Stimulated activated CD8-positive, alpha-beta memory T cell treated with anti-CD3 and anti-CD28 coated beads, Interleukin-12 subunit alpha, Interleukin-12 subunit beta, amount 100 ng/mL, for 24 hours (primary cell): ENCODE results near the gene OR4C3.
A peak's percentile ranks its signal among the peaks of the same experiment; 100 is the strongest.
"Not testable (repeated sequence)": the region's sequence is repeated elsewhere in the genome, so short reads cannot be mapped to it uniquely, and the experiment has no call there.

Experiments used
- DNase-seq: peaks from one replicate; pipeline ENCODE4 v3.0.0-alpha.2; 2020; ENCODE audit errors: extremely low read depth

Gene OR4C3

DNA sequence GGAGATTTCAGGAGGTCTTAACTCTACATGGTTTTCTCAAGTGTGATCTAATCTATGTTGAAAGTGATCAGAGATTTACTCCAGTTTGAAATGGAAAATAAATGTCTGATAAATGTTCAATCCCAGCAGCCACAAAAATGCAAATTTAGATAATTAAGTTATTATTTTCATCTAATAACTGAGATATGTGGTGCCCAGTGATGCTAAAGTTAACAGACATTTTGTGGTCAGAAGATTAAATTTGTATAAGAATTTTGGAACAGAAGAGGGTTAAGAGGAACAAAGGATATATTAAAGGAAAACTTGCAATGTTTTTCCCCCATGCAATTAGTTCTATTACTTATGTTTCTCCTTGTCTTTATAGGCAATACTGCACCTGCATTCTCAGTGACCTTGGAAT lies at the start of gene OR4C3:
TSS of gene OR4C3 (plus strand) at position 301 of the 400 bp plus-strand sequence. CDS start 102 bp downstream, outside the sequence.
- DNase-seq: not testable (repeated sequence)

DNA sequence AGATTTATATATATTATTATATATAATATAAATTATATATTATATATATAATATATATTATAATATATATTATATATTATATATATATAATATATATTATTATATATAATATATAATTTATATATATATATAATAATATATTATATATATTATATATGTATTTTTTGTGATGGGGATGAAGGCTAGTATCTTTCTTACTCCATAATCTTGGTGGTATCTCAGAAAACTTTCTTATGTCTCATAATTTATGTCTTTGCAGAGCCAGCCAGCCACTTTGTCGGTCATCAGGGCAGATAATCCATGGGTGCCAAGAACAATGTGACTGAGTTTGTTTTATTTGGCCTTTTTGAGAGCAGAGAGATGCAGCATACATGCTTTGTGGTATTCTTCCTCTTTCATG lies 18.8 kb upstream of the OR4C3 start, which contains the start of gene OR4S1:
TSS of gene OR4S1 (plus strand) at position 301 of the 400 bp plus-strand sequence. CDS start at position 301, 0 bp downstream.
- no peak for DNase-seq

DNA sequence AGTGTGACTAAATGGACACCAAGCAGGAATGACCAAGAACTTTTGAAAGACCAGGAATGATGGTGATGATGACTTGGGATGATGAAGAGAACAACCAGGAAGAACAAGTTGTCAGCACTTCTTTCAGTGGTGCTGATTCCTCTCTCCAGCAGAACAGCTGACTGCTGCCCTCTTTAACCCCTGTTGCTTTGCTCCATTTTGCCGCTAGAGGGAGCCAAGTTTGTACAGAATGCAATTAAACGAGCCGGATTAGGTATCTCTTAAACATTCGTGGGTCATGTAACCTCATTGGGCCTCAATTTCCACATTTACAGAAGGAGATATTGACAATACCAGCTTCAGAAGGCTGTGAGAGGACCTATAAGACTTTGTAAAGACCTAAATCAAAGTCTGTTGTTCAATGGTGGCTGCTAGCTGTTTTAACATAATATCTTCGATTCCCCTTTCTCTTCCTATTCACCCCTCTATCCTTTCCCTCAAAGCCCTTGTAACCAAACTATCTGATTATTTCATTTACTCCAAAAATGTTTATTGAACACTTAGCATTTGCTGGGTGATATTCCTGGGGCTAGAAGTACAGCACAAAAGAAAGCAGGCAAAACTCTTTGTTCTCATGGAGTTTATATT lies 16.8 kb upstream of the OR4C3 start:
- peak; percentile 28 for DNase-seq

DNA sequence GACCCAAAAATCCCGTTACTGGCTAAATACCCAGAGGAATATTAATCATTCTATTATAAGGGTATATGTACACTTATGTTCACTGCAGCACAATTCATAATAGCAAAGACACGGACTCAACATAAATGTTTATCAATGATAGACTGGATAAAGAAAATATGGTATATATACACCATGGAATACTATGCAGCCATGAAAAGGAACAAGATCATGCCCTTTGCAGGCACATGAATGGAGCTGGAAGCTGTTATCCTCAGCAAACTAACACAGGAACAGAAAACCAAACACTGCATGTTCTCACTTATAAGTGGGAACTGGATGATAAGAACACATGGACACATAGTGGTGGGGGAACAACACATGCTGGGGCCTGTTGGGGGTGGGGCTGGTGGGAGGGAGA lies 11.1 kb upstream of the OR4C3 start:
- DNase-seq: not testable (repeated sequence)

DNA sequence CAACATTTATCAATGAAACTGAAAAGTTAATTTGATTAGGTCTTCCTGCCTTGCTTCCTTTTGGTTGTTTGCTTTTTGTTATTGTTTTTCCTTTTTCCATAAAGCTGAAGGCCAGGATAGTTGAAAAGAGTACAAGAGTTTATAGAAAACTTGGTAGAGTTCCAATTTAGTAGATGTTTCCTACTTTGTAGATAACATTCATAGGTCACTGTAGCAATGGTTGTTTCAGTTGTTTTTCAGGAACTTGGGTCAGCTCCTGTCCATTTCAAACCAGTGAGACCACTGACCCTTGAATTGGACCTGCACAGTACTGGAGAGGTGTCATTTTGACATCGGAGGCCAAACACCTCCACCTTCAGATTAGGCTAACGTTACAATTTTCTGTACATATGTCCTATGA lies 4.9 kb upstream of the OR4C3 start:
- not testable (repeated sequence) for DNase-seq

DNA sequence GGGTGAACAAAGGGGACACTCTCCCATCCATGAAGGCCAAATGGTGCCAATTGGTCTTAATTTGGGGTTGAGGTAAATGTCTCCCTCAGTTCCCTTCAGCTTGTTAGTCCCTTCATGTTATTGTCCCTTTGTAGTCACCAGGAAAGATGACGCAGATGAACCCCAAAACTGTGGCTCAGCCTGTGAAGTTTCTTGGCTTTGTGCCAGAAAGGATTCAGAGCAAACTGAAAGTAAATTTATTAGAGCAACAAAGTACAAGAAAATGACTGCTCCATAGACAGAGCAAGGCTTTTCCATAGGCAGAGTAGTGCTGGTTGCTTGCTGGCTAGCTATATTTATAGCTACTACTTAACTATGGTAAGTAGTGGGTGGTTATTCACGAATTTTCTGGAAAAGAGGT lies 16.7 kb downstream of the OR4C3 start:
- DNase-seq: no peak

GRCh38 chr11:48342505-48342904 lies 17.8 kb downstream of the OR4C3 start:
- DNase-seq: not testable (repeated sequence)

GRCh38 chr11:48346286-48346685 lies 21.6 kb downstream of the OR4C3 start:
- not testable (repeated sequence) for DNase-seq

- DNase-seq: no peak
Observed at GRCh38 chr11:48354013-48354412, 29.3 kb downstream of the OR4C3 start.

GRCh38 chr11:48354677-48355076 lies 30.0 kb downstream of the OR4C3 start:
- no peak for DNase-seq

GRCh38 chr11:48361289-48361688 lies 36.6 kb downstream of the OR4C3 start:
- not testable (repeated sequence) for DNase-seq

DNA sequence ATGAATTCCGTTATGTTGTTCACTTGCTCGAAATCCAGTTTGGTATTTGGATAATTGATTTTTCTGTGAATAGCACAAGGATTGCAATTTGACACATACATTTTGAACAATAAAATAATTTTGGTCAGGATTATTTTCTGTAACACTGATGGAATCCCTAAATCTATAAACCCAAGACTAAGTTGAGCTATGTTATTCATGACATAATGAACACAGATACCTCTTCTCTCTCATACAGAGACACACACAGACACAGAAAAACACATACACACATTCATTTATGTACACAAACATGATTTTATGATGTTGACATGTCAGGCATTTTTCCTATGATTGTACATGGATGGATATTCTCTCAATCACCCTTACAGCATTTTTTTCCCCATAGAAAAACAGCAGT lies 41.6 kb downstream of the OR4C3 start, which contains the start of gene OR4C5:
TSS of gene OR4C5 (minus strand) at position 101 of the 400 bp plus-strand sequence. CDS start at position 101, 0 bp downstream.
- DNase-seq: no peak
